IMR-90 (cell line): Measurements from ENCODE around the gene NEK6.

Source experiments
- BHLHE40 ChIP-seq: fragments of 150-350 bp; IDR thresholded peaks from 2 replicates; pipeline ENCODE4 v1.6.1; 2016; ENCODE audit warnings: mild to moderate bottlenecking, low read depth, low read length
- CEBPB ChIP-seq: IDR thresholded peaks from 2 replicates; pipeline ENCODE4 v1.6.1; 2012; ENCODE audit warnings: low read depth, low read length, improper control_type of control experiment
- CHD1 ChIP-seq: IDR thresholded peaks from 2 replicates; pipeline ENCODE4 v1.6.1; 2012; ENCODE audit warnings: low read depth, low read length, improper control_type of control experiment
- CTCF ChIP-seq: conservative IDR thresholded peaks from 2 replicates; pipeline ENCODE4 v1.5.1; 2012; ENCODE audit warnings: mild to moderate bottlenecking, low read depth, low read length, improper control_type of control experiment
- ELK1 ChIP-seq: fragments of 150-350 bp; IDR thresholded peaks from 2 replicates; pipeline ENCODE4 v1.6.1; 2016; ENCODE audit warnings: low read depth, mild to moderate bottlenecking, low read length, moderate library complexity, borderline replicate concordance
- FOS ChIP-seq: fragments of 150-350 bp; IDR thresholded peaks from 2 replicates; pipeline ENCODE4 v1.6.1; 2016; ENCODE audit warnings: low read depth, low read length
- MAFK ChIP-seq: IDR thresholded peaks from 2 replicates; pipeline ENCODE4 v1.6.1; 2012; ENCODE audit warnings: low read depth, low read length, improper control_type of control experiment
- MXI1 ChIP-seq: IDR thresholded peaks from 2 replicates; pipeline ENCODE4 v1.6.1; 2012; ENCODE audit warnings: low read depth, mild to moderate bottlenecking, low read length, moderate library complexity, borderline replicate concordance
- POLR2A ChIP-seq: IDR thresholded peaks from 2 replicates; pipeline ENCODE4 v1.6.1; 2012; ENCODE audit warnings: mild to moderate bottlenecking, low read depth, low read length
- RAD21 ChIP-seq: IDR thresholded peaks from 2 replicates; pipeline ENCODE4 v1.6.1; 2012; ENCODE audit warnings: low read length, improper control_type of control experiment
- RCOR1 ChIP-seq: IDR thresholded peaks from 2 replicates; pipeline ENCODE4 v1.6.1; 2012; ENCODE audit warnings: mild to moderate bottlenecking, low read length, improper control_type of control experiment; ENCODE audit not compliant: insufficient replicate concordance
- RFX5 ChIP-seq: IDR thresholded peaks from 2 replicates; pipeline ENCODE4 v1.8.0; 2012; ENCODE audit warnings: low read depth, mild to moderate bottlenecking, low read length, moderate library complexity
- SMC3 ChIP-seq: fragments of 150-350 bp; IDR thresholded peaks from 2 replicates; pipeline ENCODE4 v1.6.1; 2016; ENCODE audit warnings: low read depth, mild to moderate bottlenecking, antibody characterized with exemption, low read length, moderate library complexity
- USF2 ChIP-seq: fragments of 150-350 bp; IDR thresholded peaks from 2 replicates; pipeline ENCODE4 v1.6.1; 2017; ENCODE audit warnings: mild to moderate bottlenecking, antibody characterized with exemption, low read length, low read depth

GRCh38 chr9:124330011-124330697 is 72.4 kb downstream of the NEK6 start:
- no peak for TF ChIP-seq CTCF
- TF ChIP-seq BHLHE40 = no peak
- TF ChIP-seq RFX5 = no peak
- TF ChIP-seq MAFK = no peak
- no peak for TF ChIP-seq USF2
- no peak for TF ChIP-seq RAD21
- no peak for TF ChIP-seq POLR2A
- no peak for TF ChIP-seq CEBPB
- no peak for TF ChIP-seq SMC3
- TF ChIP-seq CHD1 = no peak
- no peak for TF ChIP-seq ELK1
- no peak for TF ChIP-seq RCOR1
- no peak for TF ChIP-seq MXI1
- TF ChIP-seq FOS = no peak
